Measurements from ENCODE around the gene TUBGCP6.

The TUBGCP6 gene

GRCh38 chr22:50218996-50219727 is 25.7 kb downstream of the TUBGCP6 start:
- H3K4me1 ChIP-seq (ENCODE audit: control insufficient read depth in 1 of 2, insufficient read depth in 2 of 2, low read length in 2 of 2): peaks cover 0 to 9% of the 10 kb centered on the region in 2 donors
- H3K27ac ChIP-seq (ENCODE audit: low read length): no peak overlapping the region
- H3K4me3 ChIP-seq (ENCODE audit: low read depth in 1 of 2, low read length in 2 of 2): no peak overlapping the region
- peaks cover 34 to 87% of the 10 kb centered on the region in 2 donors for H3K36me3 ChIP-seq (ENCODE audit: control insufficient read depth in 1 of 2, insufficient read depth in 2 of 2, low read length in 2 of 2)
- H3K9me3 ChIP-seq (ENCODE audit: control insufficient read depth in 1 of 2, low read length in 2 of 2): no peaks in the 10 kb centered on the region
- H3K27me3 ChIP-seq (ENCODE audit: low read depth, low read length): no peaks in the 10 kb centered on the region

- H3K9me3 ChIP-seq (ENCODE audit: control insufficient read depth in 1 of 2, low read length in 2 of 2): no peaks in the 10 kb centered on the region
- H3K27me3 ChIP-seq (ENCODE audit: low read depth, low read length): no peaks in the 10 kb centered on the region
- no peak overlapping the region for H3K27ac ChIP-seq (ENCODE audit: low read length)
- peaks cover 34 to 81% of the 10 kb centered on the region in 2 donors for H3K36me3 ChIP-seq (ENCODE audit: control insufficient read depth in 1 of 2, insufficient read depth in 2 of 2, low read length in 2 of 2)
- H3K4me3 ChIP-seq (ENCODE audit: low read depth in 1 of 2, low read length in 2 of 2): no peak overlapping the region
- peaks cover 0 to 9% of the 10 kb centered on the region in 2 donors for H3K4me1 ChIP-seq (ENCODE audit: control insufficient read depth in 1 of 2, insufficient read depth in 2 of 2, low read length in 2 of 2)
Measured at GRCh38 chr22:50218153-50218995, 26.4 kb downstream of the TUBGCP6 start.

DNA sequence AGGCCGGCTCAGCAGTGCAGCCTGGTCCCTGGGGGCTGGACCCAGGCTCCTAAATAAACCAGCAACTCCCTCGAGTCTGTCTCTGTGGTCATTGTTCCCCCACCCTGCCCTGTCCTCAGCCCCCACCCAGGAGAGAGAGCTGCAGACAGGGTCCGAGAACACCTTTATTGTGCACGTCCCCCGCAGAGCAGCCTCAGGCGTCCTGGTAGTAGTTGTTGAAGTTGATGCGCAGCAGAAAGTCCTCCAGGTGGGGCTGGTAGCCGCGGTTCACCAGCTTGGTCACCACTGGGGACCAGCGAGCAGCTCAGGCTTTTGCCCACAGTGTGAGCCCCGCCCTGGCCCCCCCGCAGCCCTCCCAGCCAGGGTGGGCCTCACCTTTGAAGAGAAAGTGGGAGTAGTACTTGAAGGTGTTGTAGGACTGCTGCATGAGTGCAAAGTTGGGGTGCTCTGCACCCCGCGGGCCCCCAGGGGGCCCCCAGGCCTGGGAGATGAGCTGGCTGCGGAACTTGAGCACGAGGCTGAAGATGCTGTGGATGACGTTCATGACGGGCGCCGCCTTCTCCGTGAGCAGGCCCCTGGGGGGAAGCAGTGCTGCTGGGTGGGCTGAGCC is 27.2 kb downstream of the TUBGCP6 start:
- Histone ChIP-seq H3K9me3 (ENCODE audit: control insufficient read depth in 1 of 2, low read length in 2 of 2) (no peaks in the 10 kb centered on the region), H3K4me1 (ENCODE audit: control insufficient read depth in 1 of 2, insufficient read depth in 2 of 2, low read length in 2 of 2) (peaks cover 0 to 9% of the 10 kb centered on the region in 2 donors), H3K36me3 (ENCODE audit: control insufficient read depth in 1 of 2, insufficient read depth in 2 of 2, low read length in 2 of 2) (peaks cover 35 to 81% of the 10 kb centered on the region in 2 donors), H3K4me3 (ENCODE audit: low read depth in 1 of 2, low read length in 2 of 2) (no peak overlapping the region), H3K27ac (ENCODE audit: low read length) (no peak overlapping the region), H3K27me3 (ENCODE audit: low read depth, low read length) (no peaks in the 10 kb centered on the region)

GRCh38 chr22:50216684-50217520 is 27.9 kb downstream of the TUBGCP6 start:
- Histone ChIP-seq H3K9me3 (ENCODE audit: control insufficient read depth in 1 of 2, low read length in 2 of 2) (no peaks in the 10 kb centered on the region), H3K27me3 (ENCODE audit: low read depth, low read length) (no peaks in the 10 kb centered on the region), H3K36me3 (ENCODE audit: control insufficient read depth in 1 of 2, insufficient read depth in 2 of 2, low read length in 2 of 2) (peaks cover 33 to 81% of the 10 kb centered on the region in 2 donors), H3K4me3 (ENCODE audit: low read depth in 1 of 2, low read length in 2 of 2) (no peak overlapping the region), H3K27ac (ENCODE audit: low read length) (no peak overlapping the region), H3K4me1 (ENCODE audit: control insufficient read depth in 1 of 2, insufficient read depth in 2 of 2, low read length in 2 of 2) (peaks cover 0 to 9% of the 10 kb centered on the region in 2 donors)

DNA sequence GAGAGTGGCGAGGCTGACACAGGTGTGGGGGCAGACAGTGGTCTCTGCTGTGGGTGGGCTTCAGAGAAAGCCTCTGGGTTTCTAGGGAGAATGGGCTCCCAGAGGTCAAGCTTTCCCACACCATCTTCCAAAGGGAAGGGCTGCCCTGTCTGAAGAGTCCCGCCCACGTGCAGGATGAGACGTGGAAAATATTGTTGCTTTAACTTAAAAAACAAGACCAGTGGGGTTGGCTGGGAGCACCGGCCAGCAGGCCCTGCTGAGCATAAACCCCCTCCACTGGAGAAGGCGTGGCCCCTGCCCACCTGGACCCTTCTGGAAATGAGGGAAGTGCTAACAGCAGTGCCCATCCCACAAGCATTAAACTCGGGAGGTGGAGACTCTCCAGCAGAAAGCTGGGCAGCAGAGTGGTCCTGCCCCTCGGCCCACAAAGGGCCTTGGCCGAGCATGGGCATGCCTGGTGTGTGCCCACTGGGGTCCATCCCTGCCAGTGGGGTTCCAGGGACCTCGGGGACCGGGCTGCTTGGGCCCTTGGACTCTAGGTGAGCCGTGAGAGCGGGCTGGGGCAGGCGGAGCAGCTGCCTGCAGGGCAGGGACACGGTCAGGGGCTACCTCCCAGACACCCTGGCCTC is 28.7 kb downstream of the TUBGCP6 start:
- Histone ChIP-seq H3K36me3 (ENCODE audit: control insufficient read depth in 1 of 2, insufficient read depth in 2 of 2, low read length in 2 of 2) (peaks cover 34 to 78% of the 10 kb centered on the region in 2 donors), H3K4me3 (ENCODE audit: low read depth in 1 of 2, low read length in 2 of 2) (no peak overlapping the region), H3K9me3 (ENCODE audit: control insufficient read depth in 1 of 2, low read length in 2 of 2) (no peaks in the 10 kb centered on the region), H3K4me1 (ENCODE audit: control insufficient read depth in 1 of 2, insufficient read depth in 2 of 2, low read length in 2 of 2) (peaks cover 0 to 9% of the 10 kb centered on the region in 2 donors), H3K27ac (ENCODE audit: low read length) (no peak overlapping the region), H3K27me3 (ENCODE audit: low read depth, low read length) (no peaks in the 10 kb centered on the region)

DNA sequence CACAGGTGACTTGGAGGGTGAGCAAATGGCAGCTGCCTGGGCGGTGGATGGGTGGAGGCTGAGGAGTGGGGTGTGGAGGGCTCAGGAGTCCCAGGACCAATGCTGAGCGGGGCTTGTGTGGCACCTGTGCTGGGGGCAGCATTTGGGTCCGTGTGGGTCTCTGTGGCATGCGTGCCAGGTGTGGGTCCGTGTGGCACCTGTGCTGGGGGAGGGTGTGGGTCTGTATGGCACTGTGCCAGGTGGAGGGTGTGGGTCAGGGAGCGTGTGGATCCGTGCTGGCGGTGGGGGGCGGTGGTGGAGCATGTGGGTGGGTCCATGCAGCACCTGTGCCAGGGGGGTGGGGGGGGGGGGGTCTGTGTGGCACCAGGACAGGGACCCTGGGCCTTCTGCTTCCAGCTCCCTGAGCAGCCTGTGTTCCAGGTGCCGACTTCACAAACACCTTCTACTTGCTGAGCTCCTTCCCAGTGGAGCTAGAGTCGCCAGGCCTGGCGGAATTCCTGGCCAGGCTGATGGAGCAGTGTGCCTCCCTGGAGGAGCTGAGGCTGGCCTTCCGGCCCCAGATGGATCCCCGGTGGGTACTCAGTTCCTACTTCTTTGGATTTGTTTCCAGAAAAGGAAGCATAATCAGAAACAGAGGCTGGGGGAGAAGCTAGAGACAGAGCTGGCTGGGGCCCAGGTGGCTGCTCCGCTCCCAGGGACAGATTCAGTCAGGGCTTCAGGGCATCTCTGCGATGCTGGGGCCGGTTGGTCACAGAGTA is 29.3 kb downstream of the TUBGCP6 start:
- Histone ChIP-seq H3K9me3 (ENCODE audit: control insufficient read depth in 1 of 2, low read length in 2 of 2) (no peaks in the 10 kb centered on the region), H3K36me3 (ENCODE audit: control insufficient read depth in 1 of 2, insufficient read depth in 2 of 2, low read length in 2 of 2) (peaks cover 32 to 78% of the 10 kb centered on the region in 2 donors), H3K4me1 (ENCODE audit: control insufficient read depth in 1 of 2, insufficient read depth in 2 of 2, low read length in 2 of 2) (peaks cover 0 to 9% of the 10 kb centered on the region in 2 donors), H3K4me3 (ENCODE audit: low read depth in 1 of 2, low read length in 2 of 2) (no peak overlapping the region), H3K27me3 (ENCODE audit: low read depth, low read length) (no peaks in the 10 kb centered on the region), H3K27ac (ENCODE audit: low read length) (no peak overlapping the region)

DNA sequence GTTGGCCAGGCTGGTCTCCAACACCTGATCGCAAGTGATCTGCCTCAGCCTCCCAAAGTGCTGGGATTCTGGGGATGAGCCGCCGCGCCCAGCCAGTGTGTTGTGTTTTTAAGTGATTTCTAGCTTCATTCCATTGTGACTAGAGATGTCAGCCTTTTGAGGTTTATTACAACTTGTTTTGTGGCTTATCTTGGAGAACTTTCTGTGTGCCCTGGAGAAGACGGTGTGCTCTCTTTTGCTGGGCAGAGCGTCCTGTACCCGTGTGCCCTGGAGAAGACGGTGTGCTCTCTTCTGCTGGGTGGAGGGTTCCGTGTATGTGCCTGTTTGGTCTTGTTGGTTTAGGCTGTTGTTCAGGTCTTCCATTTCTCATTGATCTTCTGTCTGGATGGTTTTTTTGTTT is 31.6 kb downstream of the TUBGCP6 start:
- Histone ChIP-seq H3K36me3 (ENCODE audit: control insufficient read depth in 1 of 2, insufficient read depth in 2 of 2, low read length in 2 of 2) (peaks cover 33 to 75% of the 10 kb centered on the region in 2 donors), H3K27ac (ENCODE audit: low read length) (no peak overlapping the region), H3K4me1 (ENCODE audit: control insufficient read depth in 1 of 2, insufficient read depth in 2 of 2, low read length in 2 of 2) (peaks cover 0 to 8% of the 10 kb centered on the region in 2 donors), H3K9me3 (ENCODE audit: control insufficient read depth in 1 of 2, low read length in 2 of 2) (no peaks in the 10 kb centered on the region), H3K27me3 (ENCODE audit: low read depth, low read length) (no peaks in the 10 kb centered on the region), H3K4me3 (ENCODE audit: low read depth in 1 of 2, low read length in 2 of 2) (no peak overlapping the region)

DNA sequence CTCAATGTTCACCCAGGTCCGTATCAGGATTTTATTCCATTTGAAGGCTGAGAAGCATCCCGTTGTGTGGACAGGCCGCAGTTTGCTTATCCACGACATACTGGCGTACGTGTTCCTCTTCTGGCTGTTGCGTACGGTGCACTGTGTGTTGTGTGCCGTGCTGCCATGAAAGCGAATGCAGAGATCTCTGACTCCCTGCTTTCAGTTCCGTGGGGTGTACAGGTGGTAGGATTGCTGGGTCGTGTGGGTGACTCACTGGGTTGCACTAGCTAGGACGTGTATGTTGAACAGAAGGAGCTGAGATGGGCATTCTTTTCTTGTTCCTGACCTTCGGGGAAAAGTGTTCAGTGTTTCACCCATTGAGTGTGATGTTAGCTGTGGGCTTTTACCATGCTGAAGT is 33.7 kb downstream of the TUBGCP6 start:
- peaks cover 30 to 61% of the 10 kb centered on the region in 2 donors for H3K36me3 ChIP-seq (ENCODE audit: control insufficient read depth in 1 of 2, insufficient read depth in 2 of 2, low read length in 2 of 2)
- H3K9me3 ChIP-seq (ENCODE audit: control insufficient read depth in 1 of 2, low read length in 2 of 2): no peaks in the 10 kb centered on the region
- H3K27me3 ChIP-seq (ENCODE audit: low read depth, low read length): no peaks in the 10 kb centered on the region
- no peak overlapping the region for H3K4me3 ChIP-seq (ENCODE audit: low read depth in 1 of 2, low read length in 2 of 2)
- peaks cover 0 to 16% of the 10 kb centered on the region in 2 donors for H3K4me1 ChIP-seq (ENCODE audit: control insufficient read depth in 1 of 2, insufficient read depth in 2 of 2, low read length in 2 of 2)
- no peak overlapping the region for H3K27ac ChIP-seq (ENCODE audit: low read length)

DNA sequence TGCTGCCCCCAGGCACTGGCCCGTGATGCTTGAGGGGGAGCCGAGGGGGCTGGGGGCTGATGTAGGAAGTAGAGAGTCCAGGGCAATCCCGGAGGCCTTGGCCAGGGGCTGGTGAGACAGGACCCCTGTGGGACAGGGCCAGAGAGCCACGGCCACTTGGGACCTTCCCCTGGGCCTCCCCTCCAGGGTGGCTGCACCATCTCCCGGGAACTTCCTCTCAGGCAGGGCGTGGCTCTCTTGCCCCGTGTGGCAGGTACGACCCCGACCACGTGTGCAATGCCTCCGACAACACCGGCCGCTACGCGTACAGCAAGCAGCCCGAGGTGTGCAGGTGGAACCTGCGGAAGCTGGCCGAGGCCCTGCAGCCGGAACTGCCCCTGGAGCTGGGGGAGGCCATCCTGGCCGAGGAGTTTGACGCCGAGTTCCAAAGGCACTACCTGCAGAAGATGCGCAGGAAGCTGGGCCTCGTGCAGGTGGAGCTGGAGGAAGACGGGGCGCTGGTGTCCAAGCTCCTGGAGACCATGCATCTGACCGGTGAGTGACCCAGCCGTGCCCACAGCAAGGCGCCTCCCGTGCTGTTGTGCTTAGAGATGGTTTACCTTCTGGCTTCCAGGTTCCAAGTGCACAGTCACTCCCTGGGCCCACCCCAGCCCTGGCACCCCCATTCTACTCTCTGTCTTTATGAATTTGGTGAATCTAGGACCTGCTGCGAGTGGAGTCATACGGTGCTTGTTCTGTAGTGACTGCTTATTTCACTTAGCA is 34.3 kb downstream of the TUBGCP6 start:
- no peaks in the 10 kb centered on the region for H3K27me3 ChIP-seq (ENCODE audit: low read depth, low read length)
- no peak overlapping the region for H3K4me3 ChIP-seq (ENCODE audit: low read depth in 1 of 2, low read length in 2 of 2)
- H3K9me3 ChIP-seq (ENCODE audit: control insufficient read depth in 1 of 2, low read length in 2 of 2): no peaks in the 10 kb centered on the region
- H3K36me3 ChIP-seq (ENCODE audit: control insufficient read depth in 1 of 2, insufficient read depth in 2 of 2, low read length in 2 of 2): peaks cover 30 to 55% of the 10 kb centered on the region in 2 donors
- no peak overlapping the region for H3K27ac ChIP-seq (ENCODE audit: low read length)
- H3K4me1 ChIP-seq (ENCODE audit: control insufficient read depth in 1 of 2, insufficient read depth in 2 of 2, low read length in 2 of 2): peaks cover 0 to 17% of the 10 kb centered on the region in 2 donors

All from muscle layer of duodenum (tissue), 2 donors.